HCT116 (cell line): Measurements from ENCODE around the gene SESN1. TPM values are rescaled to one million over a fixed set of nuclear protein-coding genes. Genes with fewer than 3 reads are reported as not detected.

Experiments used
- ATAC-seq: fragments of 200-7000 bp; cut with Tn5 transposase; 2 replicates; pipeline ENCODE4 v1.9.1; 2020; ENCODE audit warnings: mild to moderate bottlenecking, moderate library complexity
- BruUV-seq: library from RNA; stranded (reverse); fragments of 400-500 nt; replicated peaks from 2 replicates; lab custom pipeline; 2021; lab: Mats Ljungman, UMichigan
- CTCF ChIA-PET: fragments of 300-600 bp; sonication (Branson Sonifier 250); formaldehyde crosslinking; loops from one replicate; lab custom pipeline; 2021; ENCODE audit warnings: antibody characterized with exemption; lab: Charles Lee
- POLR2A ChIA-PET: fragments of 300-600, 350-600 bp; sonication (Branson Sonifier 250); formaldehyde crosslinking; loops from one replicate; lab custom pipeline; 2021; ENCODE audit warnings: antibody characterized with exemption; lab: Charles Lee
- RAD21 ChIA-PET, 2 experiments: fragments of 300-600 bp; sonication (Branson Sonifier 250); formaldehyde crosslinking; loops; one replicate each; lab custom pipeline; 2023; ENCODE audit warnings: low total read pairs in 2 of 2; ENCODE audit not compliant: uncharacterized antibody in 2 of 2, unreplicated experiment in 2 of 2, low non-redundant PET in 1 of 2; lab: Charles Lee
- DNase-seq: peaks from one replicate; pipeline ENCODE4 v3.0.0-alpha.2; 2010; ENCODE audit warnings: low read depth, low spot score
- H2AFZ ChIP-seq: fragments of 200-600 bp; shearing (Covaris generic), sonication (generic); 2 replicates; pipeline ENCODE4 v1.6.1; 2017; ENCODE audit warnings: low read depth, mixed run types, mixed read lengths, antibody characterized with exemption, low read length; ENCODE audit not compliant: poor library complexity, severe bottlenecking
- H3K27ac ChIP-seq: 2 replicates; pipeline ENCODE4 v1.5.1; 2012; ENCODE audit warnings: low read depth, low read length
- H3K27me3 ChIP-seq: fragments of 200-600 bp; sonication (generic); 2 replicates; pipeline ENCODE4 v1.6.1; 2016; ENCODE audit warnings: mixed run types, low read length, mixed read lengths; ENCODE audit not compliant: insufficient read depth
- H3K36me3 ChIP-seq, 2 experiments: fragments of 200-500 bp in 1 of 2; fragments of 200-600 bp in 1 of 2; sonication (Bioruptor generic) in 1 of 2; sonication (generic) in 1 of 2; 2 replicates each; pipeline versions ENCODE4 v1.5.1 to v1.6.1; 2014 to 2016; ENCODE audit warnings: low read length in 2 of 2, inconsistent platforms in 1 of 2, mixed read lengths in 1 of 2, mixed run types in 1 of 2; ENCODE audit not compliant: insufficient read depth in 2 of 2, control insufficient read depth in 1 of 2
- H3K4me1 ChIP-seq, 2 experiments: fragments of 200-600 bp in 1 of 2; sonication (generic) in 1 of 2; 2 replicates each; pipeline versions ENCODE4 v1.5.1 to v1.6.1; 2012 to 2017; ENCODE audit warnings: low read length in 2 of 2, inconsistent platforms in 1 of 2, mild to moderate bottlenecking in 1 of 2, mixed read lengths in 1 of 2, mixed run types in 1 of 2, moderate library complexity in 1 of 2; ENCODE audit not compliant: insufficient read depth in 2 of 2, control insufficient read depth in 1 of 2
- H3K4me2 ChIP-seq: fragments of 200-600 bp; sonication (generic); 2 replicates; pipeline ENCODE4 v1.6.1; 2017; ENCODE audit warnings: mixed run types, low read length, mixed read lengths
- H3K4me3 ChIP-seq, 2 experiments: fragments of 200-600 bp in 1 of 2; sonication (generic) in 1 of 2; replicated peaks in 1 of 2; 2 replicates each; pipeline ENCODE4 v1.5.1; 2011 to 2016; ENCODE audit warnings: low read length in 2 of 2, control low read depth in 1 of 2, low read depth in 1 of 2, mild to moderate bottlenecking in 1 of 2, mixed read lengths in 1 of 2, mixed run types in 1 of 2
- H3K79me2 ChIP-seq: fragments of 200-600 bp; sonication (generic); 2 replicates; pipeline ENCODE4 v1.6.1; 2017; ENCODE audit warnings: mild to moderate bottlenecking, mixed run types, low read length, moderate library complexity, mixed read lengths; ENCODE audit not compliant: insufficient read depth
- H3K9ac ChIP-seq: fragments of 200-600 bp; sonication (generic); 2 replicates; pipeline ENCODE4 v1.6.1; 2016; ENCODE audit warnings: low read length, mixed read lengths
- H3K9me2 ChIP-seq: fragments of 200-600 bp; sonication (generic), shearing (Covaris generic); 2 replicates; pipeline ENCODE4 v1.6.1; 2017; ENCODE audit warnings: mixed run types, mild to moderate bottlenecking, moderate library complexity; ENCODE audit not compliant: insufficient read depth
- H3K9me3 ChIP-seq, 2 experiments: fragments of 200-500 bp in 1 of 2; fragments of 200-600 bp in 1 of 2; sonication (Bioruptor generic) in 1 of 2; sonication (generic) in 1 of 2; 2 replicates each; pipeline ENCODE4 v1.6.1; 2014 to 2017; ENCODE audit warnings: low read length in 2 of 2, mixed read lengths in 2 of 2, inconsistent platforms in 1 of 2, low read depth in 1 of 2, mild to moderate bottlenecking in 1 of 2, mixed run types in 1 of 2, moderate library complexity in 1 of 2; ENCODE audit not compliant: control insufficient read depth in 1 of 2, insufficient read depth in 1 of 2
- H4K20me1 ChIP-seq: fragments of 200-600 bp; sonication (generic), shearing (Covaris generic); 2 replicates; pipeline ENCODE4 v1.6.1; 2017; ENCODE audit warnings: mixed run types, mild to moderate bottlenecking, moderate library complexity; ENCODE audit not compliant: insufficient read depth
- ATF3 ChIP-seq: IDR thresholded peaks from 2 replicates; pipeline ENCODE4 v1.6.1; 2012
- CEBPB ChIP-seq: IDR thresholded peaks from 2 replicates; pipeline ENCODE4 v1.6.1; 2012; ENCODE audit warnings: low read depth
- CTCF ChIP-seq, 3 experiments: fragments of 200-600 bp in 1 of 3; sonication (generic) in 1 of 3; IDR thresholded peaks in 2 of 3; conservative IDR thresholded peaks in 1 of 3; 2 replicates each; pipeline ENCODE4 v1.5.1; 2012 to 2017; ENCODE audit warnings: low read depth in 2 of 3, low read length in 2 of 3, antibody characterized with exemption in 1 of 3, borderline replicate concordance in 1 of 3, control low read depth in 1 of 3, mild to moderate bottlenecking in 1 of 3, mixed read lengths in 1 of 3, mixed run types in 1 of 3, moderate library complexity in 1 of 3; ENCODE audit not compliant: insufficient read depth in 1 of 3
- EGR1 ChIP-seq: IDR thresholded peaks from 2 replicates; pipeline ENCODE4 v1.6.1; 2012; ENCODE audit warnings: low read depth
- ELF1 ChIP-seq: IDR thresholded peaks from 2 replicates; pipeline ENCODE4 v1.6.1; 2012; ENCODE audit warnings: low read depth, borderline replicate concordance
- EZH2phosphoT487 ChIP-seq: fragments of 200-600 bp; IDR thresholded peaks from 2 replicates; pipeline ENCODE4 v1.6.1; 2018; ENCODE audit warnings: antibody characterized with exemption, borderline replicate concordance
- FOSL1 ChIP-seq: IDR thresholded peaks from 2 replicates; pipeline ENCODE4 v1.6.1; 2012; ENCODE audit warnings: low read depth
- JUND ChIP-seq: IDR thresholded peaks from 2 replicates; pipeline ENCODE4 v1.6.1; 2012
- MAX ChIP-seq: IDR thresholded peaks from 2 replicates; pipeline ENCODE4 v1.6.1; 2012
- POLR2A ChIP-seq: IDR thresholded peaks from 2 replicates; pipeline ENCODE4 v1.7.0; 2011; ENCODE audit warnings: borderline replicate concordance; ENCODE audit not compliant: insufficient read depth, insufficient read length; ENCODE audit errors: extremely low read depth
- POLR2AphosphoS5 ChIP-seq: IDR thresholded peaks from 2 replicates; pipeline ENCODE4 v1.6.1; 2011; ENCODE audit warnings: mild to moderate bottlenecking, low read depth, low read length, moderate library complexity
- REST ChIP-seq: IDR thresholded peaks from 2 replicates; pipeline ENCODE4 v1.6.1; 2012; ENCODE audit warnings: low read depth
- SIN3A ChIP-seq: IDR thresholded peaks from 2 replicates; pipeline ENCODE4 v1.6.1; 2012; ENCODE audit warnings: low read depth
- SP1 ChIP-seq: IDR thresholded peaks from 2 replicates; pipeline ENCODE4 v1.6.1; 2012; ENCODE audit warnings: low read depth
- SRF ChIP-seq: IDR thresholded peaks from 2 replicates; pipeline ENCODE4 v1.6.1; 2012; ENCODE audit warnings: low read depth
- YY1 ChIP-seq: IDR thresholded peaks from 2 replicates; pipeline ENCODE4 v1.6.1; 2011; ENCODE audit warnings: low read length, low read depth, moderate library complexity, mild to moderate bottlenecking; ENCODE audit not compliant: insufficient replicate concordance; ENCODE audit errors: extremely low read depth
- ZFX ChIP-seq: fragments of 450-650 bp; IDR thresholded peaks from 2 replicates; pipeline ENCODE4 v1.6.1; 2017
- ZNF274 ChIP-seq: fragments of 200-500 bp; sonication (Bioruptor generic); IDR thresholded peaks from 2 replicates; pipeline ENCODE4 v1.6.1; 2014; ENCODE audit warnings: mild to moderate bottlenecking, low read depth, low read length, inconsistent platforms
- intact Hi-C: fragments of 100-400 bp; cut with micrococcal nuclease; formaldehyde crosslinking; loops from 2 replicates; pipeline ENCODE4 v1.10.0; 2022
- total RNA-seq: library from RNA; stranded (reverse); gene quantifications from one replicate; pipeline ENCODE4 v1.2.1, GENCODE V29; 2021; ENCODE audit not compliant: unreplicated experiment
- TF ChIP-seq, protein P1 (sequence below): IDR thresholded peaks from 2 replicates; pipeline ENCODE4 v1.6.1; 2011; ENCODE audit warnings: mild to moderate bottlenecking, low read length, moderate library complexity; ENCODE audit not compliant: insufficient replicate concordance; ENCODE audit errors: extremely low read depth

SESN1 gene
- total RNA-seq, 1 experiment from 2014 or later, result 9.3 TPM

- Histone ChIP-seq H3K9me2 (no peaks in the 10 kb centered on the region), H2AFZ (no peak overlapping the region), H3K36me3 (no peaks in the 10 kb centered on the region), H3K4me2 (no peak overlapping the region), H4K20me1 (0 out of 2 replicates have a peak, but pooled peaks cover 3% of the 10 kb centered on the region), H3K4me1 (no peaks in the 10 kb centered on the region), H3K4me3 (no peak overlapping the region), H3K27ac (no peak overlapping the region), H3K27me3 (no peaks in the 10 kb centered on the region), H3K9me3 (no peaks in the 10 kb centered on the region)
- no TSS peak for BruUV-seq
- ChIA-PET POLR2A (no interaction called here), RAD21 (no interaction called here)
- intact Hi-C loops, result no loop called here
- TF ChIP-seq MAX (no peak), REST (no peak), CEBPB (no peak), POLR2AphosphoS5 (no peak), SP1 (no peak), POLR2A (no peak), FOSL1 (no peak), ATF3 (no peak), JUND (no peak), EGR1 (no peak), ZNF274 (no peak), EZH2phosphoT487 (no peak), CTCF (IDR thresholded peaks at IDR 0.05 in 2 of 3, conservative IDR thresholded peaks at IDR 0.05 in 1 of 3; ENCODE audit: borderline replicate concordance in 1 of 3, insufficient read depth in 1 of 3, low read depth in 2 of 3, low read length in 2 of 3) (no peak), ELF1 (no peak), SRF (no peak), YY1 (no peak), SIN3A (no peak), ZFX (no peak)
- TF ChIP-seq, protein P1, sequence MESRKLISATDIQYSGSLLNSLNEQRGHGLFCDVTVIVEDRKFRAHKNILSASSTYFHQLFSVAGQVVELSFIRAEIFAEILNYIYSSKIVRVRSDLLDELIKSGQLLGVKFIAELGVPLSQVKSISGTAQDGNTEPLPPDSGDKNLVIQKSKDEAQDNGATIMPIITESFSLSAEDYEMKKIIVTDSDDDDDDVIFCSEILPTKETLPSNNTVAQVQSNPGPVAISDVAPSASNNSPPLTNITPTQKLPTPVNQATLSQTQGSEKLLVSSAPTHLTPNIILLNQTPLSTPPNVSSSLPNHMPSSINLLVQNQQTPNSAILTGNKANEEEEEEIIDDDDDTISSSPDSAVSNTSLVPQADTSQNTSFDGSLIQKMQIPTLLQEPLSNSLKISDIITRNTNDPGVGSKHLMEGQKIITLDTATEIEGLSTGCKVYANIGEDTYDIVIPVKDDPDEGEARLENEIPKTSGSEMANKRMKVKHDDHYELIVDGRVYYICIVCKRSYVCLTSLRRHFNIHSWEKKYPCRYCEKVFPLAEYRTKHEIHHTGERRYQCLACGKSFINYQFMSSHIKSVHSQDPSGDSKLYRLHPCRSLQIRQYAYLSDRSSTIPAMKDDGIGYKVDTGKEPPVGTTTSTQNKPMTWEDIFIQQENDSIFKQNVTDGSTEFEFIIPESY, result no peak
- TF ChIP-seq, all 23 proteins: peak for 0
- no peak overlapping the region for H3K9ac ChIP-seq
- CTCF ChIA-PET, result no interaction called here
- no peak for ATAC-seq
- no peak for DNase-seq
- H3K79me2 ChIP-seq, result peaks cover 20% of the 10 kb centered on the region
Observed at GRCh38 chr6:109125504-109125903, 30.9 kb upstream of the SESN1 start.
